D721Med (cell line): ENCODE data around the gene ABCA3.

ENCODE experiments used
- DNase-seq: peaks from one replicate; pipeline ENCODE4 v3.0.0; 2011; ENCODE audit warnings: low spot score; ENCODE audit not compliant: insufficient read length
- FAIRE-seq: peaks from 2 replicates; lab custom pipeline; 2011; peaks lifted over from hg19 to GRCh38; lab: Jason Lieb, UNC
- TF ChIP-seq, protein P1 (sequence below): IDR thresholded peaks from 2 replicates; pipeline ENCODE4 v1.5.1; 2012; ENCODE audit warnings: mild to moderate bottlenecking, control low read depth; ENCODE audit not compliant: insufficient read depth; ENCODE audit errors: missing control alignments

The ABCA3 gene

GRCh38 chr16:2308089-2308962 lies 32.2 kb downstream of the ABCA3 start:
- FAIRE-seq (no peak), DNase-seq (no peak)
- TF ChIP-seq, protein P1, sequence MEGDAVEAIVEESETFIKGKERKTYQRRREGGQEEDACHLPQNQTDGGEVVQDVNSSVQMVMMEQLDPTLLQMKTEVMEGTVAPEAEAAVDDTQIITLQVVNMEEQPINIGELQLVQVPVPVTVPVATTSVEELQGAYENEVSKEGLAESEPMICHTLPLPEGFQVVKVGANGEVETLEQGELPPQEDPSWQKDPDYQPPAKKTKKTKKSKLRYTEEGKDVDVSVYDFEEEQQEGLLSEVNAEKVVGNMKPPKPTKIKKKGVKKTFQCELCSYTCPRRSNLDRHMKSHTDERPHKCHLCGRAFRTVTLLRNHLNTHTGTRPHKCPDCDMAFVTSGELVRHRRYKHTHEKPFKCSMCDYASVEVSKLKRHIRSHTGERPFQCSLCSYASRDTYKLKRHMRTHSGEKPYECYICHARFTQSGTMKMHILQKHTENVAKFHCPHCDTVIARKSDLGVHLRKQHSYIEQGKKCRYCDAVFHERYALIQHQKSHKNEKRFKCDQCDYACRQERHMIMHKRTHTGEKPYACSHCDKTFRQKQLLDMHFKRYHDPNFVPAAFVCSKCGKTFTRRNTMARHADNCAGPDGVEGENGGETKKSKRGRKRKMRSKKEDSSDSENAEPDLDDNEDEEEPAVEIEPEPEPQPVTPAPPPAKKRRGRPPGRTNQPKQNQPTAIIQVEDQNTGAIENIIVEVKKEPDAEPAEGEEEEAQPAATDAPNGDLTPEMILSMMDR = no peak

- FAIRE-seq = no peak
- TF ChIP-seq, protein P1 = no peak
- no peak for DNase-seq
These were observed 40.7 kb downstream of the ABCA3 start for GRCh38 chr16:2299915-2300192.

GRCh38 chr16:2299121-2299914 lies 41.2 kb downstream of the ABCA3 start:
- no peak for DNase-seq

GRCh38 chr16:2298621-2299020 lies 41.9 kb downstream of the ABCA3 start:
- no peak for FAIRE-seq
- TF ChIP-seq, protein P1 = no peak
- no peak for DNase-seq

More at GRCh38 chr16:2299121-2299914, 41.2 kb downstream of the ABCA3 start:
- FAIRE-seq = no peak
- TF ChIP-seq, protein P1 = no peak

GRCh38 chr16:2297506-2297860 lies 43.0 kb downstream of the ABCA3 start:
- FAIRE-seq = no peak
- no peak for DNase-seq
- TF ChIP-seq, protein P1 = no peak

DNA sequence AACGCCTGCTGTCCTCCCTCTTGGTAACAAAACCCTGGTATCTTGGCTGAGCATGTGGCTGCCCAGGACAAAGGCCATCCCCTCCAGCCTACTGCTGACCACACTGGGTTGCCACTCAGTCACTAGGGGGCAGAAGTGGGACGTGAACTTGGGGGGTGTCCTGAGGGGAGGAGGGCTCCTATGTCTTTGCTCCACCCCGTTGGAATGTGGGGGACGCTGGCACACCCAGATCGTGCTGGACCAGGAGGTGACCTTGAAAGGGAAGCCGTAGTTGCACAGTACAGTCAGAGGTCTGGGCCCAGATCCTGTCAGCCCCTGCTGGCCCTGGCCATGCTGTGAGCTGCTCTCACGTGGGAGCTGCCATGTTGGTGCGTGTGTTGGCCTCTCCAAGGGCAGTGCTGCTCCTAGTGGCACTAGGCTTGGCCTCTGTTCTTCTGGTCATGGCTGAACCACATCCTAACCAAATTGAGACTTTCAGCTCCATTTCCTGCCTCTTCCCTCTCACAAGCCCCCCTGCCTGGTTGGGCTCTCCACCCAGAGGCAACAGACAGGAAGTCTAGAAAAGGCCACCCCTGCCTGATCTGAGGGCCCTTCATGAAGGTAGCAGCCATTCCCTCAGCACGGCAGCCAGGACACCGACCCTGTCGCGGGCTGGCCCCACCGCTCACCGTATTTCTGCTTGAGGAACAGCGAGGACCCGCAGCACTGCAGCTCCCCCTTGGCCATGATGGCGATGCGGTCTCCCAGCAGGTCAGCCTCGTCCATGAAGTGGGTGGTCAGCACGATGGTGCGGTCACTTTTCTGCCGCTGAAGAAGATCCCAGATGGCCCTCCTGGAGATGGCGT lies 43.6 kb downstream of the ABCA3 start:
- TF ChIP-seq, protein P1 = peak; percentile 46

More for the DNA sequence above, 43.6 kb downstream of the ABCA3 start:
- DNase-seq (no peak), FAIRE-seq (no peak)
